Large intestine (tissue), 3 donors: Measurements from ENCODE around the gene HGF. TPM values are rescaled to one million over a fixed set of nuclear protein-coding genes. Genes with fewer than 3 reads are reported as not detected.

ENCODE experiments used
- DNase-seq, 2 donors: peaks; one replicate each; pipeline versions ENCODE4 v3.0.0 to v3.0.0-alpha.2; 2013
- H3K27ac ChIP-seq: one replicate; pipeline ENCODE4 v1.5.1; 2013; ENCODE audit warnings: low read length
- H3K27me3 ChIP-seq: 2 replicates; pipeline ENCODE4 v1.6.1; 2013; ENCODE audit warnings: low read length; ENCODE audit not compliant: control insufficient read depth, insufficient read depth
- H3K36me3 ChIP-seq: 2 replicates; pipeline ENCODE4 v1.6.1; 2013; ENCODE audit warnings: low read length; ENCODE audit not compliant: control insufficient read depth, insufficient read depth
- H3K4me1 ChIP-seq: one replicate; pipeline ENCODE4 v1.6.1; 2013; ENCODE audit warnings: low read length; ENCODE audit not compliant: control insufficient read depth, insufficient read depth
- H3K4me3 ChIP-seq: one replicate; pipeline ENCODE4 v1.5.1; 2013; ENCODE audit warnings: low read length
- H3K9me3 ChIP-seq: one replicate; pipeline ENCODE4 v1.6.1; 2013; ENCODE audit warnings: mild to moderate bottlenecking, low read depth, low read length, moderate library complexity; ENCODE audit not compliant: control insufficient read depth
- WGBS: methylation state at CpG from one replicate; pipeline ENCODE4 v1.1.5; 2013; ENCODE audit warnings: low lambda C conversion rate; ENCODE audit not compliant: insufficient coverage; 5-methylcytosine and 5-hydroxymethylcytosine counted together
- polyA plus RNA-seq: library from polyadenylated mRNA; unstranded; fragments of 120-200 nt; gene quantifications from one replicate; pipeline ENCODE4 v1.2.1, GENCODE V29; 2013

Gene HGF
- polyA plus RNA-seq, 1 donor = 2.8 TPM

GRCh38 chr7:81776161-81776560, 6.3 kb upstream of the HGF start:
- DNase-seq = no peak
- no CpG with 5 or more reads among the region's 1 CpG for WGBS
- H3K27me3 ChIP-seq = no peaks in the 10 kb centered on the region
- H3K4me1 ChIP-seq = no peaks in the 10 kb centered on the region
- no peak overlapping the region for H3K4me3 ChIP-seq
- H3K9me3 ChIP-seq = no peaks in the 10 kb centered on the region
- no peak overlapping the region for H3K27ac ChIP-seq
- no peaks in the 10 kb centered on the region for H3K36me3 ChIP-seq

- no peak for DNase-seq
- H3K9me3 ChIP-seq = no peaks in the 10 kb centered on the region
- H3K4me3 ChIP-seq = no peak overlapping the region
- H3K27me3 ChIP-seq = no peaks in the 10 kb centered on the region
- H3K27ac ChIP-seq = no peak overlapping the region
- no peaks in the 10 kb centered on the region for H3K36me3 ChIP-seq
- 100% methylated on average over 1 of the region's 2 CpGs for WGBS
- no peaks in the 10 kb centered on the region for H3K4me1 ChIP-seq
These were observed 5.7 kb upstream of the HGF start for GRCh38 chr7:81775560-81775959.

- H3K27me3 ChIP-seq = no peaks in the 10 kb centered on the region
- H3K27ac ChIP-seq = no peak overlapping the region
- H3K36me3 ChIP-seq = no peaks in the 10 kb centered on the region
- no peaks in the 10 kb centered on the region for H3K4me1 ChIP-seq
- H3K9me3 ChIP-seq = no peaks in the 10 kb centered on the region
- H3K4me3 ChIP-seq = no peak overlapping the region
- WGBS = 83% methylated on average over 1 of the region's 5 CpGs
- DNase-seq = no peak
These were observed 4.7 kb upstream of the HGF start for GRCh38 chr7:81774551-81774950.

- Histone ChIP-seq H3K9me3 (no peaks in the 10 kb centered on the region), H3K27ac (no peak overlapping the region), H3K4me1 (no peaks in the 10 kb centered on the region), H3K36me3 (no peaks in the 10 kb centered on the region), H3K4me3 (no peak overlapping the region), H3K27me3 (no peaks in the 10 kb centered on the region)
- DNase-seq = no peak
- 86% methylated on average over 1 of the region's 7 CpGs for WGBS
These were observed 929 bp upstream of the HGF start for GRCh38 chr7:81770728-81771223.

GRCh38 chr7:81768951-81769778, 682 bp downstream of the HGF start:
- DNase-seq = no peak
- H3K9me3 ChIP-seq = no peaks in the 10 kb centered on the region
- H3K27ac ChIP-seq = no peak overlapping the region
- peak overlapping the region; percentile 30 for H3K4me3 ChIP-seq
- no peaks in the 10 kb centered on the region for H3K4me1 ChIP-seq
- H3K27me3 ChIP-seq = no peaks in the 10 kb centered on the region
- WGBS = 40% methylated on average over 1 of the region's 9 CpGs
- no peaks in the 10 kb centered on the region for H3K36me3 ChIP-seq

- 60% methylated on average over 1 of the region's 5 CpGs for WGBS
- H3K27ac ChIP-seq = no peak overlapping the region
- H3K4me3 ChIP-seq = no peak overlapping the region
These were observed 1.9 kb downstream of the HGF start for GRCh38 chr7:81767926-81768325.

GRCh38 chr7:81761821-81762220, 8.0 kb downstream of the HGF start:
- WGBS = no CpG with 5 or more reads among the region's 2 CpGs
- Histone ChIP-seq H3K4me1 (no peaks in the 10 kb centered on the region), H3K27me3 (no peaks in the 10 kb centered on the region), H3K4me3 (no peak overlapping the region), H3K9me3 (no peaks in the 10 kb centered on the region), H3K36me3 (no peaks in the 10 kb centered on the region), H3K27ac (no peak overlapping the region)
- no peak for DNase-seq

More at GRCh38 chr7:81767926-81768325, 1.9 kb downstream of the HGF start:
- DNase-seq = no peak
- Histone ChIP-seq H3K9me3 (no peaks in the 10 kb centered on the region), H3K36me3 (no peaks in the 10 kb centered on the region), H3K4me1 (no peaks in the 10 kb centered on the region), H3K27me3 (no peaks in the 10 kb centered on the region)

GRCh38 chr7:81761031-81761430, 8.8 kb downstream of the HGF start:
- Histone ChIP-seq H3K4me1 (no peaks in the 10 kb centered on the region), H3K36me3 (no peaks in the 10 kb centered on the region), H3K9me3 (no peaks in the 10 kb centered on the region), H3K27me3 (no peaks in the 10 kb centered on the region), H3K27ac (no peak overlapping the region), H3K4me3 (no peak overlapping the region)
- no peak for DNase-seq
- WGBS = 100% methylated on average over 1 of the region's 1 CpG

GRCh38 chr7:81754918-81755696, 14.7 kb downstream of the HGF start:
- Histone ChIP-seq H3K4me1 (no peaks in the 10 kb centered on the region), H3K27me3 (no peaks in the 10 kb centered on the region), H3K9me3 (no peaks in the 10 kb centered on the region), H3K4me3 (no peak overlapping the region), H3K36me3 (no peaks in the 10 kb centered on the region), H3K27ac (no peak overlapping the region)
- WGBS = 100% methylated on average over 1 of the region's 2 CpGs
- no peak for DNase-seq

- no CpG with 5 or more reads among the region's 1 CpG for WGBS
- no peak overlapping the region for H3K4me3 ChIP-seq
- H3K27ac ChIP-seq = no peak overlapping the region
- H3K27me3 ChIP-seq = no peaks in the 10 kb centered on the region
- no peak for DNase-seq
- no peaks in the 10 kb centered on the region for H3K4me1 ChIP-seq
- H3K9me3 ChIP-seq = no peaks in the 10 kb centered on the region
- no peaks in the 10 kb centered on the region for H3K36me3 ChIP-seq
These were observed 16.5 kb downstream of the HGF start for GRCh38 chr7:81753392-81753791.
